Measurements from ENCODE around the gene ARHGAP18. TPM values are rescaled to one million over a fixed set of nuclear protein-coding genes. Genes with fewer than 3 reads are reported as not detected.

The ARHGAP18 gene
- total RNA-seq, 3 donors from 2014 or later: 2.1 to 2.5 (median 2.3) TPM

DNA sequence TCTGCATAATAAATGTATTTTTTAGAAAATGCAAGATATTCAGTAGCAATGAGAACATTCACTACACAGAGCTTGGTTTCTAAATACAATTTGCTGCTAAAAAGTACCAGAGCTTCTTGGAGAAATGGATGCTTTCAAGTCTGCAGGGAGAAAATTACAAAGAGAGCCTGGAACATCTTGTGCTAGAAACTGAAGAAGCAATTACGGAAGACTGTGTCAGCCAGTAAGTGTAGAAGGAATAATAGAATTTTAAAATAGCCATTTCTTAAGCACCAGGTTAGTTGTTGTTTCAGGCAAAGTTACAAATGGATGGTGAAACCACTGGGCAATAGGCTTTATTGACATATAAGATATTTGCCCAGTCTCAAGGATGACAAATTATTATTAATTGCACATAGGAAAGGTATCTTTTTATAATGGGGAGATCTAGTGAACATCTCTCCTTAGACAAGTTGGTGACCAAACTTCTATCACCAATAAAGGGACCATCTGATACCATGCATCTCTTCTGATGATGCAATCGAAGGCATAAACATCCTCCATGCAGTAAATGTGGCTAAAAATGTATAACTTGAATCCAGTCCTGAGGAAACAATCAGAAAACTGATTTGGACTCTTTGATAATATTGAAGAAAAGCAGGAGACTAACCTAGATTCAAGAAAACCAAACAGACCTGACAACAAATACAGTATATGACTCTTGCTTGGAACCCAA is 81.7 kb downstream of the ARHGAP18 start:
- Mint-ChIP-seq H3K9me3 (no peaks in the 10 kb centered on the region), H3K27me3 (ENCODE audit: low read depth) (no peaks in the 10 kb centered on the region), H3K4me3 (no peak overlapping the region), H3K36me3 (ENCODE audit: insufficient read depth) (peaks cover 2% of the 10 kb centered on the region), H3K4me1 (ENCODE audit: low read depth) (peaks cover 6% of the 10 kb centered on the region)
- DNase-seq: no peak
- no peak for ATAC-seq

GRCh38 chr6:129624488-129624887 is 85.5 kb downstream of the ARHGAP18 start:
- no peak for DNase-seq
- H3K9me3 Mint-ChIP-seq: no peaks in the 10 kb centered on the region
- no peak overlapping the region for H3K4me3 Mint-ChIP-seq
- peaks cover 2% of the 10 kb centered on the region for H3K36me3 Mint-ChIP-seq (ENCODE audit: insufficient read depth)
- no peak for ATAC-seq
- no peaks in the 10 kb centered on the region for H3K27me3 Mint-ChIP-seq (ENCODE audit: low read depth)
- H3K4me1 Mint-ChIP-seq (ENCODE audit: low read depth): no peaks in the 10 kb centered on the region

GRCh38 chr6:129623008-129623732 is 86.8 kb downstream of the ARHGAP18 start:
- no peaks in the 10 kb centered on the region for H3K4me1 Mint-ChIP-seq (ENCODE audit: low read depth)

DNA sequence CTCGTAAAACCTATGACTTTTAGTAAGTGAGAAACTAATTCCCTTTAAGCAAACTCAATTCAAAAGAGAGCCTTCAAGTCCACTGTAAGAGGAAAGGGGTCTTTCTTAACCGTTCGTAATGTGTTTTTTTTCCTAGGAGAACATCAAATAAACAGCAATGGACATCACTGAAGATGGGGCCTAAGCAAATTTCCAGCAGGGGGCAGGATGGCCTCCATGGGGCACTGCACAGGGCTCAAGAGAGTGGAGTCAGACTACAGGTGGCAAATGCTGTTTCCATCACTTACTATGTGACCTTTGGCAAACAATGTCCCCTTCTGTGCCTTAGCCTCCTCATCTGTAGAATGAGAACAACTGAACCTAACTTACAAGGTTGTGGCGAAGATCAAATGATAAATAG is 88.7 kb downstream of the ARHGAP18 start:
- H3K4me3 Mint-ChIP-seq: no peak overlapping the region
- ATAC-seq (peak in 1 of 2 donors; percentile 63), DNase-seq (peak; percentile 18)
- no peaks in the 10 kb centered on the region for H3K4me1 Mint-ChIP-seq (ENCODE audit: low read depth)
- no peaks in the 10 kb centered on the region for H3K9me3 Mint-ChIP-seq
- H3K36me3 Mint-ChIP-seq (ENCODE audit: insufficient read depth): no peaks in the 10 kb centered on the region
- H3K27me3 Mint-ChIP-seq (ENCODE audit: low read depth): no peaks in the 10 kb centered on the region

More at GRCh38 chr6:129623008-129623732, 86.8 kb downstream of the ARHGAP18 start:
- no peaks in the 10 kb centered on the region for H3K9me3 Mint-ChIP-seq
- H3K4me3 Mint-ChIP-seq: no peak overlapping the region
- no peaks in the 10 kb centered on the region for H3K27me3 Mint-ChIP-seq (ENCODE audit: low read depth)
- ATAC-seq: no peak
- no peaks in the 10 kb centered on the region for H3K36me3 Mint-ChIP-seq (ENCODE audit: insufficient read depth)
- no peak for DNase-seq

DNA sequence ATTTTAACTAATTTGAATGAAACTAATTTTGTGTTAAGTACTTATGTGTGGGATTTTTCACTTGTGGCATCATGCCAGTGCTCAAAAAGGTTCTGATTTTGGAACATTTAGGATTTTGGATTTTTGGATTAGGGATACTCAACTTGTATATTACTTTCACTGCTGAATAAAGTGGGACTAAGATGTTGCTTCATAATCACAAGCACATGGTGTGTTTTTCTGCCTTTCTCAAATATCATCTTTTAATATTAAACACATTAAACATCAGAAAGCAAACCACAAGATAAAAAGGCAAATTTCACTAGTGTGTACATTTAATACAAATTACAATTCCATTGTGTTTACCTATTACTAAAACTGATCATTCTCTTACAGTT is 89.8 kb downstream of the ARHGAP18 start:
- no peaks in the 10 kb centered on the region for H3K9me3 Mint-ChIP-seq
- H3K4me3 Mint-ChIP-seq: no peak overlapping the region
- H3K36me3 Mint-ChIP-seq (ENCODE audit: insufficient read depth): no peaks in the 10 kb centered on the region
- DNase-seq (no peak), ATAC-seq (no peak)
- H3K4me1 Mint-ChIP-seq (ENCODE audit: low read depth): no peaks in the 10 kb centered on the region
- no peaks in the 10 kb centered on the region for H3K27me3 Mint-ChIP-seq (ENCODE audit: low read depth)

GRCh38 chr6:129619579-129620233 is 90.3 kb downstream of the ARHGAP18 start:
- H3K9me3 Mint-ChIP-seq: no peaks in the 10 kb centered on the region
- no peaks in the 10 kb centered on the region for H3K4me1 Mint-ChIP-seq (ENCODE audit: low read depth)
- H3K36me3 Mint-ChIP-seq (ENCODE audit: insufficient read depth): peaks cover 3% of the 10 kb centered on the region
- H3K27me3 Mint-ChIP-seq (ENCODE audit: low read depth): no peaks in the 10 kb centered on the region
- DNase-seq (no peak), ATAC-seq (no peak)
- H3K4me3 Mint-ChIP-seq: no peak overlapping the region

- Mint-ChIP-seq H3K9me3 (no peaks in the 10 kb centered on the region), H3K36me3 (ENCODE audit: insufficient read depth) (peaks cover 3% of the 10 kb centered on the region), H3K4me3 (no peak overlapping the region), H3K27me3 (ENCODE audit: low read depth) (no peaks in the 10 kb centered on the region), H3K4me1 (ENCODE audit: low read depth) (no peaks in the 10 kb centered on the region)
- no peak for DNase-seq
- ATAC-seq: no peak
Measured at GRCh38 chr6:129617986-129618385, 92.0 kb downstream of the ARHGAP18 start.

- Mint-ChIP-seq H3K4me3 (no peak overlapping the region), H3K27me3 (ENCODE audit: low read depth) (no peaks in the 10 kb centered on the region), H3K9me3 (no peaks in the 10 kb centered on the region), H3K4me1 (ENCODE audit: low read depth) (no peaks in the 10 kb centered on the region), H3K36me3 (ENCODE audit: insufficient read depth) (peaks cover 5% of the 10 kb centered on the region)
- no peak for DNase-seq
- no peak for ATAC-seq
Measured at GRCh38 chr6:129615496-129615895, 94.5 kb downstream of the ARHGAP18 start.

DNA sequence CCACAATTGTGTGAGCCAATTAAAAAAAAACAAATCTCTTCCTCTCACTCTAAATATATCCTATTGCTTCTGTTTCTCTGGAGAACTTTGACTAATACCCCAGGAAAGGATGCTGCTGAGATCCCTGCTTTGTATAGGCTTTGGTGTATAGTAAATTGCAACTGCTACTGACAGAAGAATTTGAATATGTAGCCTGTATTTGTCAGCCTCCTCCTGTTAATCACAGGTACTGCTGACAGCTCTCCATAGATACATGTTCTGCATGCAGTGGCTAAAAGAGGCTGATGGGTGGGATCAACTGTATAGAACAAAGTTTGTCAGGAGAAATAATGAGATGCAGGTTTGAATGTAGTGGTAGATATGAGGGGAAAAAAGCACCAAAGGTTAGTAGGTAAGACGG is 95.0 kb downstream of the ARHGAP18 start:
- no peak overlapping the region for H3K4me3 Mint-ChIP-seq
- H3K36me3 Mint-ChIP-seq (ENCODE audit: insufficient read depth): peaks cover 8% of the 10 kb centered on the region
- no peaks in the 10 kb centered on the region for H3K27me3 Mint-ChIP-seq (ENCODE audit: low read depth)
- H3K4me1 Mint-ChIP-seq (ENCODE audit: low read depth): no peaks in the 10 kb centered on the region
- no peak for DNase-seq
- no peaks in the 10 kb centered on the region for H3K9me3 Mint-ChIP-seq
- ATAC-seq: no peak

- no peak for ATAC-seq
- peaks cover 9% of the 10 kb centered on the region for H3K36me3 Mint-ChIP-seq (ENCODE audit: insufficient read depth)
- no peaks in the 10 kb centered on the region for H3K27me3 Mint-ChIP-seq (ENCODE audit: low read depth)
- no peak for DNase-seq
- H3K9me3 Mint-ChIP-seq: no peaks in the 10 kb centered on the region
- no peak overlapping the region for H3K4me3 Mint-ChIP-seq
- no peaks in the 10 kb centered on the region for H3K4me1 Mint-ChIP-seq (ENCODE audit: low read depth)
Measured at GRCh38 chr6:129614464-129614863, 95.5 kb downstream of the ARHGAP18 start.

GRCh38 chr6:129612440-129612839 is 97.5 kb downstream of the ARHGAP18 start:
- Mint-ChIP-seq H3K27me3 (ENCODE audit: low read depth) (no peaks in the 10 kb centered on the region), H3K36me3 (ENCODE audit: insufficient read depth) (peaks cover 11% of the 10 kb centered on the region), H3K9me3 (no peaks in the 10 kb centered on the region), H3K4me3 (no peak overlapping the region), H3K4me1 (ENCODE audit: low read depth) (no peaks in the 10 kb centered on the region)
- no peak for DNase-seq
- ATAC-seq: no peak

DNA sequence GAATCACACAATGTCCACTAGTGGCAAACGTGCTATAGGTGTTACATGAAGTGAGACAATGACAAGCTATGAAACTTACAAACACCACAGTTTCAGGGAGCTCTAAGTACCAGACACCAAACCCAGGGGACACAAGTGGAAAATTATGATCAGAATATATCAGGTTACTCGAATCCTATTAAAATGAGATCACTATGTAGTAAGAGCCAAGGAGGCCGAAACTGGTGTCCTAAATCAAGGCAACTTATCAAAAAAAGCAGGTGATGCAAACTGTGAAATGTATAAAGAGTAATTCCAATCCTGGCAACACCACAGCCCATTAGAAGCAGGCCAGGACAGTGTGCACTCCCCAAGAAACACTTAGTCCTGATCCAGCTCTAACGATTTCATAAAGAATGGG is 100.3 kb downstream of the ARHGAP18 start:
- Mint-ChIP-seq H3K4me3 (no peak overlapping the region), H3K9me3 (no peaks in the 10 kb centered on the region), H3K4me1 (ENCODE audit: low read depth) (no peaks in the 10 kb centered on the region), H3K36me3 (ENCODE audit: insufficient read depth) (peaks cover 8% of the 10 kb centered on the region), H3K27me3 (ENCODE audit: low read depth) (no peaks in the 10 kb centered on the region)
- no peak for ATAC-seq
- DNase-seq: no peak

- H3K27me3 Mint-ChIP-seq (ENCODE audit: low read depth): no peaks in the 10 kb centered on the region
- H3K9me3 Mint-ChIP-seq: no peaks in the 10 kb centered on the region
- no peak overlapping the region for H3K4me3 Mint-ChIP-seq
- H3K4me1 Mint-ChIP-seq (ENCODE audit: low read depth): no peaks in the 10 kb centered on the region
- H3K36me3 Mint-ChIP-seq (ENCODE audit: insufficient read depth): peaks cover 8% of the 10 kb centered on the region
- DNase-seq (no peak), ATAC-seq (no peak)
Measured at GRCh38 chr6:129608886-129609537, 101.0 kb downstream of the ARHGAP18 start.

DNA sequence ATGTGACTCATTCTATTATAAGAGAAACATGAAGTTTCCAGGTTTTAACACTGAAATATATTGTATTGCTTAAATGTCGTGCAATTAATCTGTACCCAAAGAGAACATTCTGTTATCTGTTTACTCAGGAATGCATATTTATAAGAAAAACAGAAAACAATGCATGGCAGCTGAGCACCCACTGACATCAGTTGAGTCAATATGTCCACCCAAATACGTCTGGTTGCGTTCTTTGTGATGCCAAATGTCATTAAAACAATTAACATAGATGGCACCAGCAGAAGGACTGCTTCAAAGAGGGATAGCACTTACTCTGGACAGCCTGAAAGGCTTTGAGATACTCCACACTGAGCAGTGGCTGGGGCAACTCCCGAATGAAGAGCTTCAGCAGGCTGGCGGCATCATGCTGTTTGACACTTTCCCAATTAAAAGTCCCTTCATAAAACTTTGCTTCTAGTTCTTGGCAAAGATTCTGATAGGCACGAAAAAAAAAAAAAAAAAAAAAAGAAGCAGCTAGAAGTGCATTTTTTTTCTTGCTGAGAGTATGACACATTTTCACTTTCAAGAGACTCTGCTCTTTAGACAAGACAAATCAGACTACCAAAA is 102.3 kb downstream of the ARHGAP18 start:
- ATAC-seq (no peak), DNase-seq (no peak)
- H3K27me3 Mint-ChIP-seq (ENCODE audit: low read depth): no peaks in the 10 kb centered on the region
- H3K9me3 Mint-ChIP-seq: no peaks in the 10 kb centered on the region
- H3K36me3 Mint-ChIP-seq (ENCODE audit: insufficient read depth): peaks cover 8% of the 10 kb centered on the region
- no peak overlapping the region for H3K4me3 Mint-ChIP-seq
- no peaks in the 10 kb centered on the region for H3K4me1 Mint-ChIP-seq (ENCODE audit: low read depth)
